NCI-H2029 (cell line): ENCODE measurements around the gene ZNF106.

Experiments
- DNase-seq: peaks from one replicate; lab custom pipeline; 2025; lab: John Stamatoyannopoulos, UW

The ZNF106 gene

DNA sequence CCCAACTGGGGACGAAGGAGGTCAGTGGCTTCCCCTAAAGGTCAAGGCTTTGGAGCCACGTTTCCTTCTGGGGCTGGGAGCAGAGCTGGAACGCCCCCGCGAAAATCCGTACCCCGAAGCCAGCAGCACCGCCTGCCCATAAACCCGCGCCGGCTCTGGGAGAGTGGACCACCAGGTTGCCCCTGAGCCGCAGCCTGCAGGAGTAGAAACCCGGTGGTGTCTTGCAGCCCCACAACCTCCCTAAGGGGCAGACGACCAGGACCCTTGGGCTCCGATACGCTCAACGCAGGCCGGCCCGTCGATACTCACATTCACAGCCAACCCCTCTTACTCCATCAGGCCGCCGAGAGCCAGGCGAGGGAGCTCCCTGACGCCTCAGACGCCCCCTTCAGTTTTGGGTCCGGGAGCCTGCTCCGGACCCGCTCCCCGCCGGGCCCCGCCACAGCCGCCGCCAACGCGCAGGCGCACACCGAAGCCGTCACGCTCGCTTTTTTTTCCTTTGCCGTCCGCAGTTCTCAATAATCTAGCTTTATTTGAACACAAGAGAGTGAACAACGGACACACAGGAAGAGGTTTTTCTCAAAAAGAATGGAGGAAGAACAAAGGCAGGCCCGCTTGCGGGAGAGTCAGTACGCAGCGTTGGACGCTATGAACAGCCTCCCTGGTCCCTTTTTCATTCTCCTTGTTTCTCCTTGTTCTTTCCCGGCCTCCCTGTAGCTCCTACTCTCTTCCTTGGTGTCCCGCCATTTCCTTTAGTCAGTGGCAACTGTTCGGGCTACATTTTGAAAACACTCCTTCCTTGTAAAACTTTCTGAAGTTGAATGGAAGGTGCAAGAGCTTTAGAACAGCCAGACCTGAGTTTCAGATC lies at the start of gene ZNF106:
Gene ZNF106 (minus strand): TSS at position 471 of the 868 bp plus-strand sequence. CDS start 18,852 bp downstream, outside the sequence.
- DNase-seq = peak; percentile 70

DNA sequence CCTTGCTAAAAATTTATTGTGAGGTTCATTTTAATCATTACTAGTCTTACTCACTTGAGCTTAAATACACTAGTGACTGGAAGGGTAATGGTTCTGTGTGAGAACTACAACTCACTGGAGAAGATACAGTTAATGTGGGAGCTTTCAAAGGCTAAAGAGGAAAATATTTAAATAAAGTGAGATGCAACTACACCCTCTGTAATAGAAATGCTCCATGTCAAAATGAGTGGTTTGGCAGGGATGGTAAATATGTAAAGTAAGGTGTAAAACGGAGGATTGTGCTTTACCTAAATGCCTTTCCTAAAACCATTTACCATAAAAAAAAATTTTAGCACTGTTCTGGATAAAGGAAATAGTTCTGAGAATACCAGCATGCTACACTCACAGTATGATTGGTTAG lies 42.3 kb upstream of the ZNF106 start:
- no peak for DNase-seq

DNA sequence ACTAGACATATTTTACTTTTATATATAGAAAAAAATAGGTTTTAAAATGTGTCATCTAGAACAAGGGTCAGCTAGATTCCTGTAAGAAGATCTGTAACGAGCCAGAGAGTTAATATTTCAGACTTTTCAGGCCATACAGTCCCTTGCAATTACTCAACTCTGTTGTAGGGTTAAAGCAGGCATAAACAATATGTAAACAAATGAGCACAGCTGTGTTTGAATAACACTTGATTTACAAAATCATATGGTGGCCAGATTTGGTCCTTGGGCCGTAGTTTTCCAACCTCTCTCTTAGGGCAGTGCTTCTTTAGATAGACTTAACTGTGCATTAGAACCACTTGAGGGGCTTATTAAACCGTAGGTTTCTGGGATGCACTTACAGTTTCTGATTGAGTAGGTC lies 38.0 kb upstream of the ZNF106 start:
- DNase-seq = no peak

DNA sequence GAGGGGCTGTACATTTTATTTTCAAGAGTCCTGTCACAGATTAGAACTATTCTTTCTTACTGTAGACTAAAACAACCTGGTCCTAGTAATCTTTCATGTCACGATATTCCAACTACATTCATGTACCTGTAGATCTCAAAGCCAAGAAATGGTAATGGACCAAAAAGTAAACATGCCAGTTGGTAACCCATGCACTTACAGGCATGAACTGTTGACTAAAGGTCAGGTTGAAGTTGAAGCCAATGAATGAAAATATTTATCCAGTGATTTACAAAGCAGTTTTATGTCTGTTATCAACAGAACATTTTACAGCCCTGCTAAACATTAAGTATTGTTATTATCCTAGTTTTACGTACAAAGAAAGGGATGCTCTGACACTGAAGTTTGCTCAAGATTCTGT lies 32.4 kb upstream of the ZNF106 start:
- no peak for DNase-seq

DNA sequence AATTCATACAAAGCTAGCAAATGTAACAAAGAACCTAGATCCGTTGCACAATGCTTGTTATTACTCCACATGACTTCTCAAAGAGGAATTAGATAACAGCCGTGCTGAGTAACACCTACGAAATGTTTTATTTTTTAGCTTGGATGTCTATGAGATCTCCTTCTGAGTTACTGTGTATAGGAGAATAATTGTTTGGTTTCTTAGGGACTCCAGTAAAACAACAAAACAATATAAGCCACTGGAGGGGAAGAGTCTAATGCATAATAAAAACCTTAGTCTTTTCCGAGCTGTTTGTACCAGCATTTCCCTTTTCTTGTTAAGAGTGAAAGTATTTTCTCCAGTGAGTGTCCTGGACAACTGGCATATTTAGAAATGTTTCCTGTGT lies 20.1 kb upstream of the ZNF106 start:
- DNase-seq = no peak

DNA sequence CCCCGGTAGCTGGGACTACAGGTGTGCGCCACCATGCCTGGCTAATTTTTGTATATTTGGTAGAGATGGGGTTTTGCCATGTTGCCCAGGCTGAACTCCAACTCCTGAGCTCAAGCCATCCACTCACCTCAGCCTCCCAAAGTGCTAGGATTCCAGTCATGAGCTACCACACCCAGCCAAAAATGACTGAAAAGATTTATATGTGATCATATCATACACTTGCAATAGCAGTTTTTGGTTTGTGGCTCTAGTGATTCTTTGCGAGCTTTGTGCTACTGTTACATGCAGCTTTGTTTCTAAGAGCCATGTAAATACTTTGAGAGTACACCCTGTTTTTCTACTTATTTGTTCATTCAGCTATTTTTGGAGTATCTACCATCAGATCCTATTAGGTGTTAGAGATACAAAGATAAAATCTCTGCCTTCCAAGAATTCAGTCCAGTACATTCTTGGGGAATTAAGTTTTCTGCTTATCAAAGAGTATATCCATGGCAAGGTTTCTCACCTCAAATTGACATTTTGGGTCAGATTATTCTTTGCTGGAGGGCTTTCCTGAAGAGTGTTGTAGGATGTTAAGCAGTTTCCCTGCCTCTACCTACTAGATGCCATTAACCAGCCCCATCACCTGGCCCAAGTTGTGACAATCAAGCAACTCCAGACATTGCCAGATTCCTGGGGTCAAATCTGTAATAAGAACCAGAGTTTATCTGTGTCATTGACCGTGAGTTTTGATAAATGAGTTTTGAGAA lies 19.5 kb upstream of the ZNF106 start:
- DNase-seq = no peak

DNA sequence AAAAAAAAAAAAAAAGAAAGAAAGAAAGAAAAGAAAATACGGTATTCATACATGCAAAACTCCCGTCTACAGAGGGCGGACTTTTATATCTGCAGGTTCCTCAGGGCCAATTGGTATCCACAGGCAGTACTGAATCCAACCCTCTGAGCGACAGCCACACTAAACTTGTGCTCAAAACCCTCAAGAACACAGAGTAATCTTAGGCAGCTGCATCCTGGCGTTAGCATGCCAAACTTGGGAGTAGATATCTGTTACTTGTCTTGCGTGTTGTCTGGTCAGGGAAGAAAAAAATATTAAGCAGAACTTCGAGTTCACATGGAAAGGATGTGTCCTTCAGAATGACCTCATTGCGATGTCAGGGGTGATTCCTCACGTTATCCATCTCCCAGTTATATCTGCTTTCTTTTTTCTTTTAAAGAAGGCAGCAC lies 17.3 kb upstream of the ZNF106 start:
- DNase-seq = no peak

DNA sequence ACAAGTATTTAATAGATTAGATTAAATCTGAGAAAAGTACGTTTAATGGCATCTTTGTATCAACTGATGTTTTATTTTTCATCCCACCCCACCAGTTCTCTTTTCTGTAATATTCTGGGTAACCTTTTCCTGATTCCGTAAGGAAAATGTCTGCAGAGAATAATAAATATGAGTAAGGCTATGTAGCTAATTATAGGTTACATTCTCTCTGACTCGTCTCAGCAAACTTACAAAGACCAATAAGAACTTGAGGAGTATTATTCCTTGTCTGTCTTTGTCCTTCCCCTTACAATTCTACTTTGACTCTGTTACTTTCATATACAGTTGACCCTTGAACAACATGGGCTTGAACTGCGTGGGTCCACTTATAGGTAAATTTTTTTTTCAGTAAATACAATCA lies 16.6 kb upstream of the ZNF106 start:
- no peak for DNase-seq

DNA sequence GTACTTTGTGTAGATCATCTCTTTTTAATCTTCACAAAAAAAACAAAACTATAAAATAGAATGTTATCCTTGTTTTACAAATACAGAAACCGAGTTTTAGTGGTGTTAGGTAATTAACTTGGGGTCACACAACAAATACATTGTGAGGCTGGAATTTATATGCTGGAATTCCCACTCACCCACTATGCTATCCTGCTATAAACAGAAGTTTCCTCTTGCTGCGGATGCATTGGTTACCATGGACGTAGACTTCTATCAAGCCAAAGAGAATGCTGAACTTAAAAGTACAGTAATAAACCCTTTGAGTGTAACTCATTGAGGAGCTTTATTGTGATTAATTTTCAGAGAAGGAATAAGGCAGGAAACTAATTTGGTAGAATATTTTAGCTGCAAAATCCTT lies 13.7 kb upstream of the ZNF106 start:
- no peak for DNase-seq

DNA sequence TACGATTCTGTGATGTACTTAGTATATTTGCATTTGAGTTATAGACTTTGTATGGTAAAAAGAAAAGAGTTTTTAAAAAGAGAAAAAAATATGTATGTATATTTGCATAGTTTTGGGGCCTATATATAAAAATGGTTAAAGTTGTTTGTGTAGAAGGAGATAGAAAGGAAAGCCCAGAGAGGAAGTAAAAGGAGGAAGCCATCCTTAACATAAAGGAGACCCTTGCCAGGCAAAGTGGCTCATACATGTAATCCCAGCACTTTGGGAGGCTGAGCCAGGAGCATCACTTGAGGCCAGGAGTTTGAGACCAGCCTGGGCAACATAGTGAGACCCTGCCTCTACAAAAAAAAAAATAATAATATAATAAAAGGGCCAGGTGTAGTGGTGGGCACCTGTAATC lies 12.9 kb upstream of the ZNF106 start:
- DNase-seq = no peak

DNA sequence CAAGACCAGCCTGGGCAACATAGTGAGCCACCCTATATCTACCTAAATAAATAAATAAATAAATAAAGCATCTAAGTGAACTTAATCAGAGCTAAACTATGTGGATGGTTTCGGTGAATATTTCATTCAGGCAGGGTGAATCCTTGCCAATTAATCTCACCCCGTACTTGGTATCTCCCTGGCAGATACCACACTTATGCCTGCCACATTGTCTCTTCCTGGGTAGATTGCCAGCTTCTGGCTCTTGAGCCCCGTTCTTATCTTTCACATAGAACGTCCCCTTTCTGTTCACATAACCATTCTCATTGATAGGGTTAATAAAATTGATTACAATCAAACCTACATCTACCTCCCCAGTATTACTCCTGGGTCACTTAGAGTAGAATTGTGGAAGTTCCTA lies 11.5 kb upstream of the ZNF106 start:
- DNase-seq = no peak

DNA sequence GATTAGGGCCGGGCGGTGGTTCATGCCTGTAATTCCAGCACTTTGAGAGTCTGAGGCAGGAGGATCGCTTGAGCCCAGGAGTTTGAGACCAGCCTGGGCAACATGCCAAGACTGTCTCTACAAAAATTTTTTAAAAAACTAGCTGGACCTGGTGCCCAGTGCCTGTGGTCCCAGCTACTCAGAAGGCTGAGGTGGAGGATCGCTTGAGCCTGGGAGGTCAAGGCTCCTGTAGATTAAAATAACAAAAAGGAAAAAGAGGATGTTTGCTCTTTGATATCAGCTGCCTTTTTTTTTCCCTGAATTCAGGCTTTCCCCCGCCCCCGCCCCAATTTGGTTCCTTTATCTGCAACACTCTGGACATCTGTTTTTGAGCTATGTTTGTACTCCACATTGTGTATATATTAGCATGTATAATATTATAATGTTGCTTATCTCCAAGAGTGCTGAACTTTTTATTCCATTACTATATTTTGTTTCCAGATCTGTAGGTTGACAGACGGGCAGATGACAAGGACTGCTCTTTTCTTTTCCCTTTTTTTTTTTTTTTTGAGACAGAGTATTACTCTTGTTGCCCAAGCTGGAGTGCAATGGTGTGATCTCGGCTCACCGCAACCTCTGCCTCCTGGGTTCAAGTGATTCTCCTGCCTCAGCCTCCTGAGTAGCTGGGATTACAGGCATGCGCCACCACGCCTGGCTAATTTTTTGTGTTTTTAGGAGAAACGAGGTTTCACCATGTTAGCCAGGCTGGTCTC lies 9.1 kb upstream of the ZNF106 start:
- DNase-seq = no peak

DNA sequence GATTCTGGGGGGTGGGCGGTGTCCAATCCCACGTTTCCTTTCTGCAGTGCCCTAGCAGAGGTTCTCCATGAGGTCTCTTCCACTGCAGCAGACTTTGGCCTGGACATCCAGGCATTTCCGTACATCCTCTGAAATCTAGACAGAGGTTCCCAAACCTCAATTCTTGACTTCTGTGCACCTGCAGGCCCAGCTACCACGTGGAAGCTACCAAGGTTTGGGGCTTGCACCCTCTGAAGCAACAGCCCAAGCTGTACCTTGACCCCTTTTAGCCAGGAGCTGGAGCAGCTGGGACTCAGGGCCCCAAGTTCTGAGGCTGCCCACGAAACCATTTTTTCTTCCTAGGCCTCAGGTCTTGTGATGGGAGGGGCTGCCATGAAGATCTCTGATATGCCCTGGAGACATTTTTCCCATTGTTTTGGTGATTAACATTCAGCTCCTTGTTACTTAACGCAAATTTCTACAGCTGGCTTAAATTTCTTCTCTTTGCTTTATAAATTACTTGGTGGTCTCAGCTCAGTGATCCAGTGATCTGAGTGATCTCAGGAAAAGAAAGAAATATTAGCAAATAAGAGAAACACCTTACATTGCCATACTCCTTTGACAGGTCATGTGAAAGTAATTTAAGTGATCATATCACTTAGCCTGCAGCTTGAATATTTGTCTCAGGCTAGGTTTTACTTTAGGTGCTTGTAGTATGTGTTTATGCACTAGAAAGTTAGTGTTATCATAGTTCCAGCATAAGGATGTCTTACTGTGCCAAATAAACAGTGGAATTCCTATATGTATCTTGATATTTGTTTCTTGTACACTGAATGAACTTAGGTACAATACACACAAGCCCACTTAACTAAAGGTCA lies 7.5 kb upstream of the ZNF106 start:
- DNase-seq = no peak

DNA sequence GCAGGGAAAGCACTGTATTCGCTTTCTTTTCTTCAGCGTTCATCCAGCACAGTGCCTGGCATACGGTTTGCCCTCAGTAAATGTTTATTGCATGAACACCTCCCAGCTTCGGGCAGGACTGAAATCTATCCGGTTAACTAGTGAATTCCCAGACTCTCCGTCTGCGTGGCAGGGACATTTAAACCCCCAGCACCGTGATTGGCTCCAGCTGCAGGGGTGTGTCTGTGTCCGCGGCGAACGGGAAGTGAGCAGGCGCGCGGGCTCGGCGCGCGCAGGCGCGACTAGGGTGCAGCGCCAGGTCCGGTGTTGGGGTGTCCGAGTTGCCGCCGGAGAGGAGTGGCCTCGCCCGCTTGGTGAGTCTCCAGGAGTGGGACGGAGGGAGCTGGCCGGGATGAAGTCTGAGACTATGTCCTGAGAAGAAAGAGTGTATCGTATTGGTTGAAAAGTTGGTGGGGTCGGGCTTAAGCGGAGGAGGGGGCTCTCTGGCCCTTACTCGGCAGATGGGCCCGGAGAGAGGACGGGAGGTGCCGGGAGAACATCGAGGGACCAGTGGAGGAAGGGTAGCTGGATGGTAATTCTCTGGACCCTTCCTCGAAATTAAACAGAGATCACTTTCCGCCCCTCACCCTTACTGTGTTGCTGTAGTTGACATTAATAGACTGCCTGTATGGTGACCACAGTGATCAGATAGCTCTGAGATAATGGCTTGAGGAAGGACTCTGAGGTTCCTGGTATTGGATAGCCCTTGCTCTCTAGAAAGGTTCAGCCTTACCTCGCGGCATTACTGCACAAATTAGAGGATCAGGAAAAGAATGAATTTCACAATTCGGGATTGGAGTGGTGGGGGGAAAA lies 4.6 kb upstream of the ZNF106 start, which contains the start of gene SNAP23:
Gene SNAP23 (plus strand): TSS at position 274 of the 852 bp plus-strand sequence. CDS start 16,213 bp downstream, outside the sequence.
- DNase-seq = peak; percentile 30

DNA sequence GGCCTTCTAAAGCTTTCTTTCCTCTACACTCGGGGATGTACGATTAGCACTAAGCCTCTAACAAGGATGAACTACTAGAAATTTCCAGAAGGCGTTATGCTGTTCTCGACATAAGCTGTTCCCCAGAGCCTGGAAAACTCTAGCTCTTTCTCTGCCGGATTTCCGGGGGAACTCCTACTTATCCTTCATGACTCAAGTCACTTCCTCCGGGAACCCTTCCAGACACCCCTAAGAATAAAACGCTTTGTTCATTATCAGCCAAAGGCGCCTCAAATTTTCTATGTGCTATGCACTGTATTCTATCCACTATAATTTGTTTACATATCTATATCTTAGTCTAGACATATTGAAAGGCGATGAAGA lies 4.0 kb upstream of the ZNF106 start:
- DNase-seq = no peak

DNA sequence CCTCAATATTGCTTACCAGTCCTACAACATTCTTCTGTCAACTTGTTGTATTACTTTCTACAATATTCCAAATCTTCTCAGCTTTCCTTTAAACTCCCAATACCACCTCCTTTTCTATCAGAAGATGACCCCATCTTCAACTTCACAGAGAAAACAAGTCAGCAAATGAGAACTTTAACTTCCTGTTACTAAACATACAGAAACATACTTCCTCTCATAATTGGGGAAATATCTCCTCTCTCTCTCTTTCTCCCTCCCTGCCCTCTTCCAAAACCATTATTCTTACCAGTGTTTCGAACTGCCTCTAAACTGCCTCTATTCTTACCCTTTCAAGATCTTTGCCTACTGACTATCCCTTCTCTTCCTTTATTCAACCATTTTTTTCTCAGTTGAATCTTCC lies 2.7 kb upstream of the ZNF106 start:
- DNase-seq = no peak

DNA sequence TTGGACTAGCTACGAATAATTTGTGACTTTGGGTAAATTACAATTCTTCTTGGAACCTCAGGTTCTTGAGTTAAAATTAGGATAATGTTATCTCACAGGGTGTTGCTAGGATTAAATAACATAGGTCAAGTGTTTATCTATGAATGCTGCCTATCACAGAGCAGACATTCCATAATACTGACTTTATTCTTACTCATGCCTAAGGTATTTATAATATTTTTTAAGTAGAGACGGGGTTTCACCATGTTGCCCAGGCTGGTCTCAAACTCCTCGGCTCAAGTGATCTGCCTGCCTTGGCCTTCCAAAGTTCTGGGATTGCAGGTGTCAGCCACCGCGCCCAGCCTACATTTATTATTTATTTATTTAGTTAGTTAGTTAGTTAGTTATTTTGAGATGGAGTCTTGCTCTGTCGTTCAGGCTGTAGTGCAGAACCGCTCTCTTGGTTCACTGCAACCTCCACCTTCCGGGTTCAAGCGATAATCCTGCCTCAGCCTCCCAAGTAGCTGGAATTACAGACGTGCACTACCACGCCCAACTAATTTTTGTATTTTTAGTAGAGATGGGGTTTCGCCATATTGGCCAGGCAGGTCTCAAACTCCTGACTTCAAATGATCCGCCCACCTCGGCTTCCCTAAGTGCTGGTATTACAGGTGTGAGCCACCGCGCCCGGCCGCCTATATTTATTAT lies 741 bp upstream of the ZNF106 start:
- DNase-seq = no peak

DNA sequence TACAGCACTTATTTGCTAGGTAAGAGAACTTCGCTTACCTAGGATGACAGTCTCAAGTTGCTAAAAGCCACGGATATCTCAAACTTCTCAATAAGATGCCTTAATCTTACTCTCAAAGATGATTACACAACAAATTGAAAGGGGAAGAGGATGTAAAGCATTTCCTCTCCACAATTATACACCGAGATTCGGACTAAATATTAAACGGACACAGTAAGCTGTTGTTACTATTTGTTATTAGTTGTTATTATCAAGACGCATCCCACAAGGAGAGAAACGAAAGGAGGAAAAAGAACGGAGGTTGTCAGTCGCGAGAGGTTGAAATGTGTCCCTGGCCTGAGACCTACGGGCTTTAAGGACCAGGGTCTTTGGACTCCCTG lies 660 bp downstream of the ZNF106 start:
- no peak for DNase-seq

DNA sequence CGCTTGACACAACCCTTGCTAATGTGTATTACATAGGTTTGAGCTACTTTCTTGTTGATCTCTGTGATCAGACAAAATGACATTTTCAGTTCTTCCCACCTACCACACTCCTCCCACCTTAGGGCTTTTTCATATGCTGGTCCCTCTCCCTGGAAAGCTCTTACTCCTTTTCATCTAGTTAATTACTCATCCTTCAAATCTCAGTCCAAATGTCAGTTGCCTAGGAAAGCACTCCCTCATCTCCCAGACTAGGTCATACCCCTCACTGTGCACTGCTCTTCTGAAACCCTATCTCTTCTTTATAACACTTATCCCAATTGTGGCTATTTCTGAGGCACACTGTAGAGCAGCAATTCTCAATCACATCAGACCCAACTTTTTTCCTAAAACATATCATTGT lies 7.3 kb downstream of the ZNF106 start:
- no peak for DNase-seq

DNA sequence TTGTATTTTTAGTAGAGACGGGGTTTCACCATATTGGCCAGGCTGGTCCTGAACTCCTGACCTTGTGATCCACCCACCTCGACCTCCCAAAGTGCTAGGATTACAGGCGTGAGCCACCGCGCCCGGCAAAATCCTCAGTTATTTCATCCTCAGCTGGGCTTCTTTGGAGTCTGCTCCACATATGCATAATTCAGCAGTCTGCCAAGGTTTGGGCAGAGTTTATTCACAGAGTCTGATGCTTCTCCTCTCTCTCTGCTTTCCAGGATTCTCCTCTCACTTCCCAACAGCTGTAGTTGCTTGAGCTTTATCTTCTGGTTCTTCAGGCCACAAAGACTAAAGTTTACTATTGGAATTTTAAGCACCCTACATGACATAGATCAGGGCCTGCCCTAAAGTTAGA lies 8.2 kb downstream of the ZNF106 start:
- no peak for DNase-seq
